ENCODE measurements around the gene UNKL. TPM values are rescaled to one million over a fixed set of nuclear protein-coding genes. Genes with fewer than 3 reads are reported as not detected.

Gene UNKL
- total RNA-seq, 1 experiment from 2014 or later: 18.8 TPM

- H3K9ac ChIP-seq (ENCODE audit: low read length): no peak overlapping the region
- H3K27me3 ChIP-seq (ENCODE audit: low read length): no peaks in the 10 kb centered on the region
- intact Hi-C loops (cut with micrococcal nuclease): no loop called here
- H4K20me1 ChIP-seq (ENCODE audit: low read length): peaks cover 43% of the 10 kb centered on the region
- ATAC-seq (no peak), DNase-seq (no peak)
- TF ChIP-seq, protein P1, sequence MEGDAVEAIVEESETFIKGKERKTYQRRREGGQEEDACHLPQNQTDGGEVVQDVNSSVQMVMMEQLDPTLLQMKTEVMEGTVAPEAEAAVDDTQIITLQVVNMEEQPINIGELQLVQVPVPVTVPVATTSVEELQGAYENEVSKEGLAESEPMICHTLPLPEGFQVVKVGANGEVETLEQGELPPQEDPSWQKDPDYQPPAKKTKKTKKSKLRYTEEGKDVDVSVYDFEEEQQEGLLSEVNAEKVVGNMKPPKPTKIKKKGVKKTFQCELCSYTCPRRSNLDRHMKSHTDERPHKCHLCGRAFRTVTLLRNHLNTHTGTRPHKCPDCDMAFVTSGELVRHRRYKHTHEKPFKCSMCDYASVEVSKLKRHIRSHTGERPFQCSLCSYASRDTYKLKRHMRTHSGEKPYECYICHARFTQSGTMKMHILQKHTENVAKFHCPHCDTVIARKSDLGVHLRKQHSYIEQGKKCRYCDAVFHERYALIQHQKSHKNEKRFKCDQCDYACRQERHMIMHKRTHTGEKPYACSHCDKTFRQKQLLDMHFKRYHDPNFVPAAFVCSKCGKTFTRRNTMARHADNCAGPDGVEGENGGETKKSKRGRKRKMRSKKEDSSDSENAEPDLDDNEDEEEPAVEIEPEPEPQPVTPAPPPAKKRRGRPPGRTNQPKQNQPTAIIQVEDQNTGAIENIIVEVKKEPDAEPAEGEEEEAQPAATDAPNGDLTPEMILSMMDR (conservative IDR thresholded peaks at IDR 0.05; ENCODE audit: low read depth, low read length): no peak
- TF ChIP-seq EZH2phosphoT487 (IDR thresholded peaks at IDR 0.05; ENCODE audit: borderline replicate concordance, low read length): no peak
- no peak for TF ChIP-seq EZH2 (IDR thresholded peaks at IDR 0.05; ENCODE audit: low read length, unreplicated experiment)
- H3K4me2 ChIP-seq (ENCODE audit: low read length): no peak overlapping the region
- H3K4me3 ChIP-seq (ENCODE audit: low read length): no peak overlapping the region
- no peaks in the 10 kb centered on the region for H3F3A ChIP-seq (ENCODE audit: low read length, unreplicated experiment)
- no peak overlapping the region for H3K27ac ChIP-seq (ENCODE audit: low read length)
- no peaks in the 10 kb centered on the region for H3K9me2 ChIP-seq (replicated peaks; ENCODE audit: low read length)
- no TSS peak for BruUV-seq (replicated peaks)
- ChIA-PET POLR2A (ENCODE audit: unreplicated experiment) (no interaction called here), CTCF (no interaction called here)
- peaks cover 46% of the 10 kb centered on the region for H3K36me3 ChIP-seq (ENCODE audit: low read depth, low read length)
- H3K9me3 ChIP-seq (ENCODE audit: low read length): no peaks in the 10 kb centered on the region
- peaks cover 70% of the 10 kb centered on the region for H3K79me2 ChIP-seq (ENCODE audit: low read length)
- H2AFZ ChIP-seq (ENCODE audit: low read length): no peak overlapping the region
- H3K4me1 ChIP-seq (ENCODE audit: insufficient read depth, low read length): peaks cover 10% of the 10 kb centered on the region; the same call in 1 of the 2 replicates
Measured at GRCh38 chr16:1314399-1315068, 100.0 kb downstream of the UNKL start.

DNA sequence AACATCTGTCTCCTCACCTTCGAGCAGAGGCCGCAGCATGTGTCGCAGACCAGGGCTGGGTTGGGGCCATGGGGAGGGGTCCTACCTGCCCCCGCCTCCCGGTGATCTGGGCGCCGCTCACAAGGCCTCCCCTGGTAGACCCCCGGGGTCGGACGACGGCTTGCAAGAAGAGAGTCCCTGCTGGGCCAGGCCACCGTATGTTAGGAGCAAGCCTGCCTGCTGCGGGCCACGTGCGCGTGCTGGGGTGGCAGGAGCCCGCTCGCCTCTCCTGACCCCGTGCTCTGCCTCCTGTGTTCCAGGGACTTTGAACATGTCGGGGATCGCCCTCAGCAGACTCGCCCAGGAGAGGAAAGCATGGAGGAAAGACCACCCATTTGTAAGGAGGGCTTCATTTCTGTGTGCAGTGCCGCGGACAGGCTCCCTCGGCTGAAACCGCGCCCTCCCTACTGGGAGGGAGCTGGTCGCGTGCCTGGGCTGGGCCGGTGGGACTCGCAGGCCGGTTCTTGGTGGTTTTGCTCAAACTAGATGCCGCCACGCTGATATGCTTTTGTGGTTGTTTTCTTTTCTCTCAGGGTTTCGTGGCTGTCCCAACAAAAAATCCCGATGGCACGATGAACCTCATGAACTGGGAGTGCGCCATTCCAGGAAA lies 100.7 kb downstream of the UNKL start:
- H3K9me2 ChIP-seq (replicated peaks; ENCODE audit: low read length): no peaks in the 10 kb centered on the region
- peaks cover 70% of the 10 kb centered on the region for H3K79me2 ChIP-seq (ENCODE audit: low read length)
- no peaks in the 10 kb centered on the region for H3K27me3 ChIP-seq (ENCODE audit: low read length)
- no peak overlapping the region for H3K4me3 ChIP-seq (ENCODE audit: low read length)
- DNase-seq: no peak
- no peak overlapping the region for H3K9ac ChIP-seq (ENCODE audit: low read length)
- no peak overlapping the region for H2AFZ ChIP-seq (ENCODE audit: low read length)
- BruUV-seq (replicated peaks): no TSS peak
- H3K4me2 ChIP-seq (ENCODE audit: low read length): no peak overlapping the region
- H3K36me3 ChIP-seq (ENCODE audit: low read depth, low read length): peaks cover 46% of the 10 kb centered on the region
- CTCF ChIA-PET: no interaction called here
- H3F3A ChIP-seq (ENCODE audit: low read length, unreplicated experiment): no peaks in the 10 kb centered on the region
- intact Hi-C loops (cut with micrococcal nuclease): no loop called here
- TF ChIP-seq EZH2phosphoT487 (IDR thresholded peaks at IDR 0.05; ENCODE audit: borderline replicate concordance, low read length) (no peak), EZH2 (IDR thresholded peaks at IDR 0.05; ENCODE audit: low read length, unreplicated experiment) (no peak)
- TF ChIP-seq, protein P1 (conservative IDR thresholded peaks at IDR 0.05; ENCODE audit: low read depth, low read length): no peak
- POLR2A ChIA-PET (ENCODE audit: unreplicated experiment): no interaction called here
- peaks cover 43% of the 10 kb centered on the region for H4K20me1 ChIP-seq (ENCODE audit: low read length)
- H3K4me1 ChIP-seq (ENCODE audit: insufficient read depth, low read length): peaks cover 10% of the 10 kb centered on the region; the same call in 1 of the 2 replicates
- no peak overlapping the region for H3K27ac ChIP-seq (ENCODE audit: low read length)
- no peaks in the 10 kb centered on the region for H3K9me3 ChIP-seq (ENCODE audit: low read length)
- no peak for ATAC-seq

Other genes with a start within 250 kb of the UNKL start
- gene TPSG1, start 189.4 kb downstream of the UNKL start, total RNA-seq (2014; rRNA removed): not detected in 2 replicates
- gene TPSB2, start 184.5 kb downstream of the UNKL start, total RNA-seq (2014; rRNA removed): not detected in 2 replicates
- gene TPSAB1, start 174.0 kb downstream of the UNKL start, total RNA-seq (2014; rRNA removed): not detected in 2 replicates
- not detected in 2 replicates for gene TPSD1, start 158.6 kb downstream of the UNKL start, total RNA-seq (2014; rRNA removed)
- 71.3 and 116 TPM in 2 replicates for gene UBE2I, start 105.1 kb downstream of the UNKL start, total RNA-seq (2014; rRNA removed)
- 13.1 and 18.2 TPM in 2 replicates for gene BAIAP3, start 81.1 kb downstream of the UNKL start, total RNA-seq (2014; rRNA removed)
- gene TSR3, start 62.8 kb downstream of the UNKL start, total RNA-seq (2014; rRNA removed): 117 and 142 TPM in 2 replicates
- 36.0 and 36.3 TPM in 2 replicates for gene GNPTG, start 62.8 kb downstream of the UNKL start, total RNA-seq (2014; rRNA removed)
- gene UQCC4, start 6.0 kb upstream of the UNKL start, total RNA-seq (2014; rRNA removed): 27.0 and 33.2 TPM in 2 replicates
- not detected in 2 replicates for gene PERCC1, start 16.4 kb upstream of the UNKL start, total RNA-seq (2014; rRNA removed)
- not detected in 2 replicates for gene CCDC154, start 29.9 kb upstream of the UNKL start, total RNA-seq (2014; rRNA removed)
- gene CLCN7, start 60.3 kb upstream of the UNKL start, total RNA-seq (2014; rRNA removed): 48.2 and 66.6 TPM in 2 replicates
- 0.22 and 0.40 TPM in 2 replicates for gene PTX4, start 74.2 kb upstream of the UNKL start, total RNA-seq (2014; rRNA removed)
- 37.8 and 61.3 TPM in 2 replicates for gene TELO2, start 78.7 kb upstream of the UNKL start, total RNA-seq (2014; rRNA removed)
- not detected in 2 replicates for gene TMEM204, start 119.0 kb upstream of the UNKL start, total RNA-seq (2014; rRNA removed)
- 4.2 and 6.2 TPM in 2 replicates for gene IFT140, start 197.4 kb upstream of the UNKL start, total RNA-seq (2014; rRNA removed)
- gene CRAMP1, start 197.7 kb upstream of the UNKL start, total RNA-seq (2014; rRNA removed): 8.5 and 15.5 TPM in 2 replicates